ENCODE measurements around the gene FMN1.
A peak's percentile ranks its signal among the peaks of the same experiment; 100 is the strongest.

FMN1 gene

GRCh38 chr15:32799936-32800535 lies 394.5 kb downstream of the FMN1 start:
- FAIRE-seq, result no peak

GRCh38 chr15:32796856-32797255 lies 397.7 kb downstream of the FMN1 start:
- DNase-seq (ENCODE audit: insufficient read length, low spot score), result no peak
- no peak for FAIRE-seq

More at GRCh38 chr15:32799936-32800535, 394.5 kb downstream of the FMN1 start:
- DNase-seq (ENCODE audit: insufficient read length, low spot score), result no peak

- FAIRE-seq (no peak), DNase-seq (ENCODE audit: insufficient read length, low spot score) (no peak)
Observed at GRCh38 chr15:32794973-32795372, 399.5 kb downstream of the FMN1 start.

- FAIRE-seq, result no peak
- no peak for DNase-seq (ENCODE audit: insufficient read length, low spot score)
Observed at GRCh38 chr15:32792436-32792835, 402.1 kb downstream of the FMN1 start.

- FAIRE-seq (no peak), DNase-seq (ENCODE audit: insufficient read length, low spot score) (no peak)
Observed at GRCh38 chr15:32790352-32790999, 404.0 kb downstream of the FMN1 start.

GRCh38 chr15:32787949-32788348 lies 406.6 kb downstream of the FMN1 start:
- DNase-seq (ENCODE audit: insufficient read length, low spot score), result no peak
- no peak for FAIRE-seq

GRCh38 chr15:32786906-32787305 lies 407.6 kb downstream of the FMN1 start:
- no peak for FAIRE-seq
- no peak for DNase-seq (ENCODE audit: insufficient read length, low spot score)

- DNase-seq (ENCODE audit: insufficient read length, low spot score), result no peak
- no peak for FAIRE-seq
Observed at GRCh38 chr15:32784581-32784980, 409.9 kb downstream of the FMN1 start.

GRCh38 chr15:32781781-32782180 lies 412.7 kb downstream of the FMN1 start:
- no peak for DNase-seq (ENCODE audit: insufficient read length, low spot score)
- FAIRE-seq, result no peak

GRCh38 chr15:32778391-32779176 lies 415.9 kb downstream of the FMN1 start:
- no peak for FAIRE-seq
- DNase-seq (ENCODE audit: insufficient read length, low spot score), result no peak

- FAIRE-seq, result no peak
Observed at GRCh38 chr15:32775103-32775502, 419.4 kb downstream of the FMN1 start.

GRCh38 chr15:32774022-32774421 lies 420.5 kb downstream of the FMN1 start:
- FAIRE-seq, result no peak
- no peak for DNase-seq (ENCODE audit: insufficient read length, low spot score)

More at GRCh38 chr15:32775103-32775502, 419.4 kb downstream of the FMN1 start:
- no peak for DNase-seq (ENCODE audit: insufficient read length, low spot score)

- DNase-seq (ENCODE audit: insufficient read length, low spot score), result no peak
- FAIRE-seq, result no peak
Observed at GRCh38 chr15:32767236-32767635, 427.3 kb downstream of the FMN1 start.

GRCh38 chr15:32766101-32766500 lies 428.4 kb downstream of the FMN1 start:
- DNase-seq (ENCODE audit: insufficient read length, low spot score) (no peak), FAIRE-seq (no peak)

- DNase-seq (ENCODE audit: insufficient read length, low spot score) (no peak), FAIRE-seq (no peak)
Observed at GRCh38 chr15:32765236-32765635, 429.3 kb downstream of the FMN1 start.

GRCh38 chr15:32763295-32763694 lies 431.2 kb downstream of the FMN1 start:
- peak; percentile 9 for DNase-seq (ENCODE audit: insufficient read length, low spot score)
- no peak for FAIRE-seq

GRCh38 chr15:32757426-32757825 lies 437.1 kb downstream of the FMN1 start:
- FAIRE-seq, result no peak
- no peak for DNase-seq (ENCODE audit: insufficient read length, low spot score)

- no peak for DNase-seq (ENCODE audit: insufficient read length, low spot score)
- FAIRE-seq, result no peak
Observed at GRCh38 chr15:32750979-32751378, 443.5 kb downstream of the FMN1 start.

- no peak for FAIRE-seq
- no peak for DNase-seq (ENCODE audit: insufficient read length, low spot score)
Observed at GRCh38 chr15:32747921-32748342, 446.6 kb downstream of the FMN1 start.

GRCh38 chr15:32746116-32746857 lies 448.2 kb downstream of the FMN1 start:
- FAIRE-seq (no peak), DNase-seq (ENCODE audit: insufficient read length, low spot score) (no peak)
